Smooth muscle cell (in vitro differentiated cells): ENCODE measurements around the gene TSPAN14. TPM values are rescaled to one million over a fixed set of nuclear protein-coding genes. Genes with fewer than 3 reads are reported as not detected.

Source experiments
- DNase-seq: peaks from one replicate; lab custom pipeline; 2025; ENCODE audit not compliant: unreplicated experiment; lab: John Stamatoyannopoulos, UW
- H2AFZ ChIP-seq: fragments of 200-600 bp; sonication (generic); 2 replicates; pipeline ENCODE4 v1.6.0; 2016; ENCODE audit warnings: antibody characterized with exemption, low read depth, mild to moderate bottlenecking
- H3F3A ChIP-seq: fragments of 200-600 bp; sonication (generic); 2 replicates; pipeline ENCODE4 v1.6.0; 2017; ENCODE audit warnings: antibody characterized with exemption, low read depth
- H3K27ac ChIP-seq: fragments of 200-600 bp; sonication (generic); 2 replicates; pipeline ENCODE4 v1.5.1; 2016; ENCODE audit warnings: low read depth, mild to moderate bottlenecking
- H3K27me3 ChIP-seq: fragments of 200-600 bp; sonication (generic); 2 replicates; pipeline ENCODE4 v1.6.1; 2016; ENCODE audit warnings: low read depth, mild to moderate bottlenecking
- H3K36me3 ChIP-seq: fragments of 200-600 bp; sonication (generic); 2 replicates; pipeline ENCODE4 v1.5.1; 2016; ENCODE audit warnings: low read depth
- H3K4me1 ChIP-seq: fragments of 200-600 bp; sonication (generic); 2 replicates; pipeline ENCODE4 v1.5.1; 2016; ENCODE audit warnings: low read depth
- H3K4me2 ChIP-seq: fragments of 200-600 bp; sonication (generic); 2 replicates; pipeline ENCODE4 v1.6.0; 2016; ENCODE audit warnings: mild to moderate bottlenecking
- H3K4me3 ChIP-seq: fragments of 200-600 bp; sonication (generic); 2 replicates; pipeline ENCODE4 v1.5.1; 2016; ENCODE audit warnings: mild to moderate bottlenecking
- H3K79me2 ChIP-seq: fragments of 200-600 bp; sonication (generic); 2 replicates; pipeline ENCODE4 v1.6.0; 2016; ENCODE audit warnings: low read depth, mild to moderate bottlenecking
- H3K9ac ChIP-seq: fragments of 200-600 bp; sonication (generic); 2 replicates; pipeline ENCODE4 v1.6.0; 2016; ENCODE audit warnings: low read depth
- H3K9me3 ChIP-seq: fragments of 200-600 bp; sonication (generic); replicated peaks from 2 replicates; pipeline ENCODE4 v1.5.1; 2016; ENCODE audit warnings: low read depth
- H4K20me1 ChIP-seq: fragments of 200-600 bp; sonication (generic); 2 replicates; pipeline ENCODE4 v1.6.0; 2016; ENCODE audit warnings: low read depth
- WGBS: methylation state at CpG from one replicate; pipeline ENCODE4 v1.1.7; 2016; ENCODE audit warnings: low lambda C conversion rate; 5-methylcytosine and 5-hydroxymethylcytosine counted together
- polyA plus RNA-seq: library from polyadenylated mRNA; unstranded; fragments of >200 nt; fragmentation: Nextera tagmentation; extraction: Ambion mirVana; gene quantifications from 2 replicates; pipeline ENCODE4 v1.2.1, GENCODE V29; 2016
- total RNA-seq: library from RNA; depleted of rRNA; stranded (reverse); fragments of >200 nt; gene quantifications from 2 replicates; pipeline ENCODE4 v1.2.3, GENCODE V29; 2014
- TF ChIP-seq, protein P1 (sequence below): fragments of 200-600 bp; sonication (generic); IDR thresholded peaks from 2 replicates; pipeline ENCODE4 v1.5.1; 2017; ENCODE audit warnings: borderline replicate concordance, mild to moderate bottlenecking, antibody characterized with exemption; ENCODE audit not compliant: insufficient read depth, poor library complexity, severe bottlenecking

Gene TSPAN14
- total and polyA plus RNA-seq, 2 experiments from 2014 or later = 42.7 to 46.3 TPM

DNA sequence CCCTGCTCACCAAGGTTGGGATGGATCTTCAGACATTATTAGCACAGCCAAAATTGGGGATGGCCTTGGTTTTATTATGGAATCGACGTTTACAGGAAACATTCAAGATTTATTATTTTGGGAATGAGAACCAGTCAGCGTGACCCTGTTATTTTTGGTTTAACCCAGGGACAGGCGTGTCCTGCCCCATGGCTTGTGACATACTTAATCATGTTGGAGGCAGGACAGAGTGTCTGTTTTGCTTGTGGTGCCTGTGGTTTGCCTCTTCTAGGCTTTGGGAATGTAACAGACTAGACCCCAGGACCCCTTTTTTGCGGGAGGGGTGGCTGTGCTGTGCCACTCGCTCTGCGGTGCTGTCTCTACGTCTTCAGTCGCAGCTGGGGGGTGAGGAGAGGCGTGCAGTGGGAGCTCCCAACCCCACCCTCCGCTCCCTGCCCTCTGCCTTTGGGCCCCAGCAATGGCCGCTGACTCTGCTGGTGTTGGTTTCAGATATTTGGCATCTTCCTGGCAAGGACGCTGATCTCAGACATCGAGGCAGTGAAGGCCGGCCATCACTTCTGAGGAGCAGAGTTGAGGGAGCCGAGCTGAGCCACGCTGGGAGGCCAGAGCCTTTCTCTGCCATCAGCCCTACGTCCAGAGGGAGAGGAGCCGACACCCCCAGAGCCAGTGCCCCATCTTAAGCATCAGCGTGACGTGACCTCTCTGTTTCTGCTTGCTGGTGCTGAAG lies 63.5 kb downstream of the TSPAN14 start:
- Histone ChIP-seq H3K27ac (no peak overlapping the region), H3K4me3 (no peak overlapping the region), H3K27me3 (no peaks in the 10 kb centered on the region), H3K4me1 (no peaks in the 10 kb centered on the region), H3K36me3 (no peaks in the 10 kb centered on the region), H3K9ac (no peak overlapping the region), H4K20me1 (no peaks in the 10 kb centered on the region), H3K9me3 (no peaks in the 10 kb centered on the region), H3F3A (no peaks in the 10 kb centered on the region), H2AFZ (no peak overlapping the region), H3K79me2 (no peaks in the 10 kb centered on the region), H3K4me2 (no peak overlapping the region)
- DNase-seq = no peak
- TF ChIP-seq, protein P1, sequence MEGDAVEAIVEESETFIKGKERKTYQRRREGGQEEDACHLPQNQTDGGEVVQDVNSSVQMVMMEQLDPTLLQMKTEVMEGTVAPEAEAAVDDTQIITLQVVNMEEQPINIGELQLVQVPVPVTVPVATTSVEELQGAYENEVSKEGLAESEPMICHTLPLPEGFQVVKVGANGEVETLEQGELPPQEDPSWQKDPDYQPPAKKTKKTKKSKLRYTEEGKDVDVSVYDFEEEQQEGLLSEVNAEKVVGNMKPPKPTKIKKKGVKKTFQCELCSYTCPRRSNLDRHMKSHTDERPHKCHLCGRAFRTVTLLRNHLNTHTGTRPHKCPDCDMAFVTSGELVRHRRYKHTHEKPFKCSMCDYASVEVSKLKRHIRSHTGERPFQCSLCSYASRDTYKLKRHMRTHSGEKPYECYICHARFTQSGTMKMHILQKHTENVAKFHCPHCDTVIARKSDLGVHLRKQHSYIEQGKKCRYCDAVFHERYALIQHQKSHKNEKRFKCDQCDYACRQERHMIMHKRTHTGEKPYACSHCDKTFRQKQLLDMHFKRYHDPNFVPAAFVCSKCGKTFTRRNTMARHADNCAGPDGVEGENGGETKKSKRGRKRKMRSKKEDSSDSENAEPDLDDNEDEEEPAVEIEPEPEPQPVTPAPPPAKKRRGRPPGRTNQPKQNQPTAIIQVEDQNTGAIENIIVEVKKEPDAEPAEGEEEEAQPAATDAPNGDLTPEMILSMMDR = no peak
- 97% methylated on average over 21 of the region's 21 CpGs for WGBS

DNA sequence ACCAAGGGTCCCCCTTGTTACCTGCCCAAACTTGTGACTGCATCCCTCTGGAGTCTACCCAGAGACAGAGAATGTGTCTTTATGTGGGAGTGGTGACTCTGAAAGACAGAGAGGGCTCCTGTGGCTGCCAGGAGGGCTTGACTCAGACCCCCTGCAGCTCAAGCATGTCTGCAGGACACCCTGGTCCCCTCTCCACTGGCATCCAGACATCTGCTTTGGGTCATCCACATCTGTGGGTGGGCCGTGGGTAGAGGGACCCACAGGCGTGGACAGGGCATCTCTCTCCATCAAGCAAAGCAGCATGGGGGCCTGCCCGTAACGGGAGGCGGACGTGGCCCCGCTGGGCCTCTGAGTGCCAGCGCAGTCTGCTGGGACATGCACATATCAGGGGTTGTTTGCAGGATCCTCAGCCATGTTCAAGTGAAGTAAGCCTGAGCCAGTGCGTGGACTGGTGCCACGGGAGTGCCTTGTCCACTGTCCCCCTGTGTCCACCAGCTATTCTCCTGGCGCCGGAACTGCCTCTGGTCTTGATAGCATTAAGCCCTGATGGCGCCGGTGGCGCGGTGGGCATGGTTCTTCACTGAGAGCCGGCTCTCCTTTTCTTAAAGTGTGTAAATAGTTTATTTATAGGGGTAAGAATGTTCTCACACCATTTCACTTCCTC lies 64.2 kb downstream of the TSPAN14 start:
- no peak overlapping the region for H3K9ac ChIP-seq
- TF ChIP-seq, protein P1 = no peak

DNA sequence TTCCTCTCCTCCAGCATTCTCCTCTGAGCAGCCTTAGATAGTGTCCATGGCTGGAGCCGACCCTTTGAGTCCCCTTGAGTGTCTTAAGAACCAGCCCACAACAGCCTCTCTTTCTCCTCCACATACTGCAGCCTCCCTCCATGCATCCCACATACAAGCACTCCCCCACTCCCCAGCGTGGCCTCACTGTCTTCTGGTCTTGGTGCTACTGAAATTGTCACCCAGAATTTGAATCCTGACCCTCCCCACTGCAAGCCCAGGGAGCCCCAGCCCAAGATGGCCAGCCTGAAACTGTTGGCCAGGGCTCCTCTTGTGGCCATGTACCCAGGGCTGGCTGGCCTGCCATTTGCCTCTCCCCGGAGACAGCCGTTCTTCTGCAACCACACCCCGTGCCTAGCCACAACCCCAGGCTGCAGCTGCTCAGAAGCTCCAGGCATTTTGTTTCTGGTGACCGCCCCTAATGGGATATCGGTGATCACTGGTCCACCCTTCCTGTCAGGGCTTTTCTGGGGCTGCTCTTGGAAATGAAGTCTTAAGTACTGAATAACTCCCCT lies 64.8 kb downstream of the TSPAN14 start:
- Histone ChIP-seq H3K9me3 (no peaks in the 10 kb centered on the region), H3K4me3 (no peak overlapping the region), H3K4me1 (no peaks in the 10 kb centered on the region), H2AFZ (no peak overlapping the region), H4K20me1 (no peaks in the 10 kb centered on the region), H3K4me2 (no peak overlapping the region), H3K36me3 (no peaks in the 10 kb centered on the region), H3F3A (no peaks in the 10 kb centered on the region), H3K27ac (no peak overlapping the region), H3K9ac (no peak overlapping the region), H3K79me2 (no peaks in the 10 kb centered on the region), H3K27me3 (no peaks in the 10 kb centered on the region)
- TF ChIP-seq, protein P1 = no peak
- 98% methylated on average over 7 of the region's 7 CpGs for WGBS
- DNase-seq = no peak

More for the DNA sequence above, 64.2 kb downstream of the TSPAN14 start:
- WGBS = 92% methylated on average over 17 of the region's 17 CpGs
- Histone ChIP-seq H3K27me3 (no peaks in the 10 kb centered on the region), H3K4me2 (no peak overlapping the region), H2AFZ (no peak overlapping the region), H4K20me1 (no peaks in the 10 kb centered on the region), H3K4me3 (no peak overlapping the region), H3K79me2 (no peaks in the 10 kb centered on the region), H3K9me3 (no peaks in the 10 kb centered on the region), H3K27ac (no peak overlapping the region), H3F3A (no peaks in the 10 kb centered on the region), H3K4me1 (no peaks in the 10 kb centered on the region), H3K36me3 (no peaks in the 10 kb centered on the region)
- no peak for DNase-seq
